SU-DHL-6 (cell line): ENCODE data around the gene RAB9A.
"Not testable (repeated sequence)": the region's sequence is repeated elsewhere in the genome, so short reads cannot be mapped to it uniquely, and the experiment has no call there.

Experiments
- H2AFZ ChIP-seq: fragments of 200-600 bp; sonication (generic); 2 replicates; pipeline ENCODE4 v1.6.1; 2014; ENCODE audit warnings: low read depth, mild to moderate bottlenecking, moderate library complexity, mixed read lengths, antibody characterized with exemption, low read length; ENCODE audit not compliant: severe bottlenecking
- H3F3A ChIP-seq: fragments of 200-600 bp; shearing (Covaris generic); 2 replicates; pipeline ENCODE4 v1.6.0; 2016; ENCODE audit warnings: antibody characterized with exemption, mild to moderate bottlenecking; ENCODE audit not compliant: insufficient read depth
- H3K27ac ChIP-seq: fragments of 200-600 bp; sonication (generic); 2 replicates; pipeline ENCODE4 v1.5.1; 2016; ENCODE audit warnings: low read depth, mild to moderate bottlenecking, low read length, moderate library complexity, mixed read lengths
- H3K27me3 ChIP-seq: fragments of 200-600 bp; sonication (generic), shearing (Covaris generic); 2 replicates; pipeline ENCODE4 v1.6.0; 2014; ENCODE audit warnings: mild to moderate bottlenecking, low read length
- H3K36me3 ChIP-seq: fragments of 200-600 bp; sonication (generic); 2 replicates; pipeline ENCODE4 v1.6.1; 2014; ENCODE audit warnings: mild to moderate bottlenecking, low read length, mixed read lengths
- H3K4me2 ChIP-seq: fragments of 300-600, 200-600 bp; shearing (Covaris generic), sonication (generic); 2 replicates; pipeline ENCODE4 v1.6.0; 2014; ENCODE audit warnings: low read length, low read depth, mild to moderate bottlenecking; ENCODE audit not compliant: poor library complexity, severe bottlenecking
- H3K4me3 ChIP-seq: fragments of 200-600 bp; sonication (generic); 2 replicates; pipeline ENCODE4 v1.5.1; 2014; ENCODE audit warnings: antibody characterized with exemption, low read length, mild to moderate bottlenecking, mixed read lengths; ENCODE audit not compliant: insufficient read depth, poor library complexity, severe bottlenecking
- H3K79me2 ChIP-seq: fragments of 200-600 bp; sonication (generic); 2 replicates; pipeline ENCODE4 v1.6.1; 2014; ENCODE audit warnings: mild to moderate bottlenecking, low read length, moderate library complexity; ENCODE audit not compliant: insufficient read depth
- H3K9ac ChIP-seq: fragments of 200-600 bp; sonication (generic); 2 replicates; pipeline ENCODE4 v1.7.0; 2014; ENCODE audit warnings: mild to moderate bottlenecking, low read length
- H3K9me2 ChIP-seq: fragments of 200-600 bp; sonication (generic); replicated peaks from 2 replicates; pipeline ENCODE4 v1.6.1; 2014; ENCODE audit warnings: low read length; ENCODE audit not compliant: insufficient read depth
- H3K9me3 ChIP-seq: fragments of 200-600 bp; sonication (generic); 2 replicates; pipeline ENCODE4 v1.6.1; 2014; ENCODE audit warnings: low read length, mixed read lengths; ENCODE audit not compliant: insufficient read depth
- H4K20me1 ChIP-seq: fragments of 200-600 bp; sonication (generic); 2 replicates; pipeline ENCODE4 v1.6.1; 2014; ENCODE audit warnings: low read depth, mild to moderate bottlenecking, antibody characterized with exemption, low read length, moderate library complexity, mixed read lengths
- EZH2phosphoT487 ChIP-seq: fragments of 200-600 bp; sonication (generic), shearing (Covaris generic); conservative IDR thresholded peaks from 2 replicates; pipeline ENCODE4 v1.6.1; 2018; ENCODE audit warnings: mild to moderate bottlenecking, antibody characterized with exemption, low read length, moderate library complexity, mixed read lengths
- TF ChIP-seq, protein P1 (sequence below): fragments of 200-600 bp; sonication (generic); IDR thresholded peaks from one replicate; pipeline ENCODE4 v1.5.1; 2017; ENCODE audit warnings: antibody characterized with exemption, mild to moderate bottlenecking, low read length, moderate library complexity; ENCODE audit not compliant: insufficient read depth, poor library complexity, severe bottlenecking

Gene RAB9A

DNA sequence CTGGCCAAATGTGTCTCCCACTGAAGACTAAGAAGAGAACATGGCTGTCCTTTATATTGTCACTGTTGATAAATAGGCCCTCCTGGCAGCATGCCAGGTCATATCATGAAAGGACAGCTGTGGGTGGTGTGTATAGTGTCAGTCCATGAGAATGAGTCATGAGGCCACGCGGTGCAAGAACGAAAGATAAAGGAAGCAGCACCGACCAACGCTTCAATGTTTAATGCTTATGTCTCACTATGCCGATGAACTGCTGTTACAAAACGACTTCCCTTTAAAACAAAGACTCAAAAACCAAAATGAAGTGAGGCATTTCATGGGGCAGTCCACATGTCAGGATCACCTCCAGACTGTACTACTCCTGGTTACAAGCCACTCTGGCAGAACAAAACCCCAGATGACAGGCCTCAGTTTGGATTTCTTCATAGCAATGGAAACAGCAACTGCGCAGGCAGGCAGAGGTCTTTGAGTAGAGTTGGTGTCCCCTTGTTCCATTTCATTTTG lies 41.2 kb upstream of the RAB9A start:
- H3K27ac ChIP-seq: no peak overlapping the region
- no peaks in the 10 kb centered on the region for H3K9me2 ChIP-seq
- TF ChIP-seq, protein P1, sequence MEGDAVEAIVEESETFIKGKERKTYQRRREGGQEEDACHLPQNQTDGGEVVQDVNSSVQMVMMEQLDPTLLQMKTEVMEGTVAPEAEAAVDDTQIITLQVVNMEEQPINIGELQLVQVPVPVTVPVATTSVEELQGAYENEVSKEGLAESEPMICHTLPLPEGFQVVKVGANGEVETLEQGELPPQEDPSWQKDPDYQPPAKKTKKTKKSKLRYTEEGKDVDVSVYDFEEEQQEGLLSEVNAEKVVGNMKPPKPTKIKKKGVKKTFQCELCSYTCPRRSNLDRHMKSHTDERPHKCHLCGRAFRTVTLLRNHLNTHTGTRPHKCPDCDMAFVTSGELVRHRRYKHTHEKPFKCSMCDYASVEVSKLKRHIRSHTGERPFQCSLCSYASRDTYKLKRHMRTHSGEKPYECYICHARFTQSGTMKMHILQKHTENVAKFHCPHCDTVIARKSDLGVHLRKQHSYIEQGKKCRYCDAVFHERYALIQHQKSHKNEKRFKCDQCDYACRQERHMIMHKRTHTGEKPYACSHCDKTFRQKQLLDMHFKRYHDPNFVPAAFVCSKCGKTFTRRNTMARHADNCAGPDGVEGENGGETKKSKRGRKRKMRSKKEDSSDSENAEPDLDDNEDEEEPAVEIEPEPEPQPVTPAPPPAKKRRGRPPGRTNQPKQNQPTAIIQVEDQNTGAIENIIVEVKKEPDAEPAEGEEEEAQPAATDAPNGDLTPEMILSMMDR: no peak
- TF ChIP-seq EZH2phosphoT487: no peak
- H3K9ac ChIP-seq: no peak overlapping the region
- H3K27me3 ChIP-seq: no peaks in the 10 kb centered on the region
- no peaks in the 10 kb centered on the region for H3K9me3 ChIP-seq
- no peaks in the 10 kb centered on the region for H3K36me3 ChIP-seq
- H2AFZ ChIP-seq: no peak overlapping the region
- no peak overlapping the region for H3K4me3 ChIP-seq
- H3K79me2 ChIP-seq: no peaks in the 10 kb centered on the region
- H4K20me1 ChIP-seq: no peaks in the 10 kb centered on the region
- H3F3A ChIP-seq: no peaks in the 10 kb centered on the region
- no peak overlapping the region for H3K4me2 ChIP-seq

DNA sequence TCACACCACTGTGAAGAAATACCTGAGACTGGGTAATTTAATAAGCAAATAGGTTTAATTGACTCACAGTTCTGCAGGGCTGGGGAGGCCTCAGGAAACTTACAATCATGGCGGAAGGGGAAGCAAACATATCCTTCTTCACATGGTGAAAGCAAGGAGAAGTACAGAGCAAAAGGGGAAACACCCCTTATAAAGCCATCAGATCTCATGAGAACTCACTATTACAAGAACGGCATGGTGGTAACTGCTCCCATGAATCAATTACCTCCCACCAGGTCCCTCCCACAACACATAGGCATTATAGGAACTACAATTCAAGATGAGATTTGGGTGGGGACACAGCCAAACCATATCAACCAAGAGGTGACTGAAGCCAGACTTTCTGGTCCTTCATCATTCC lies 40.6 kb upstream of the RAB9A start:
- H3K9ac ChIP-seq, H3F3A ChIP-seq, H3K4me2 ChIP-seq, H3K27ac ChIP-seq, H3K79me2 ChIP-seq, H2AFZ ChIP-seq, H4K20me1 ChIP-seq, H3K9me2 ChIP-seq, H3K36me3 ChIP-seq, H3K4me3 ChIP-seq, H3K27me3 ChIP-seq, H3K9me3 ChIP-seq: not testable (repeated sequence)

DNA sequence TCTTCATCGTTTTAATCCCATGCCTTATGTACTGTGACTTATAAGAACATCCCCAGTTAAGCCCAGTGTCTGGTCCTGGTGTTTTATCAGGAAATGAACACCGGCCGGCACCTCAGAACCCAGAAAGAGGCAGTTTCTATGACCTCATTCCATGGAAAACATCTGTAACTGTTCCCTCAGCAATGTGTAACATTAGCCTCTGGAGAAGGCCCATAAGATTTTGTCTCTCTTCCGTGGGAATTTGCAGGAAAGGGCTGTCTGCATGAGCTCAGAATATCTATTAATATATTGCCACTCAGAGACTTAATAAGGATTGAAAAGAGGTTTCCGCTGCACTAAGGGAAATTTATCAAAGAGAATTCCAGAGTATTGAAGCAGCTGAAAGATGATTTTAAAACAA lies 39.1 kb upstream of the RAB9A start:
- H3K9me3 ChIP-seq: no peaks in the 10 kb centered on the region
- TF ChIP-seq, protein P1: no peak
- TF ChIP-seq EZH2phosphoT487: no peak
- H3K4me2 ChIP-seq: no peak overlapping the region
- H3F3A ChIP-seq: no peaks in the 10 kb centered on the region
- no peaks in the 10 kb centered on the region for H3K9me2 ChIP-seq
- H3K4me3 ChIP-seq: no peak overlapping the region
- H3K36me3 ChIP-seq: no peaks in the 10 kb centered on the region
- H3K27ac ChIP-seq: no peak overlapping the region
- H3K27me3 ChIP-seq: no peaks in the 10 kb centered on the region
- peaks cover 13% of the 10 kb centered on the region; the same call in 1 of the 2 replicates for H3K79me2 ChIP-seq
- H2AFZ ChIP-seq: no peak overlapping the region
- no peaks in the 10 kb centered on the region for H4K20me1 ChIP-seq
- H3K9ac ChIP-seq: no peak overlapping the region

DNA sequence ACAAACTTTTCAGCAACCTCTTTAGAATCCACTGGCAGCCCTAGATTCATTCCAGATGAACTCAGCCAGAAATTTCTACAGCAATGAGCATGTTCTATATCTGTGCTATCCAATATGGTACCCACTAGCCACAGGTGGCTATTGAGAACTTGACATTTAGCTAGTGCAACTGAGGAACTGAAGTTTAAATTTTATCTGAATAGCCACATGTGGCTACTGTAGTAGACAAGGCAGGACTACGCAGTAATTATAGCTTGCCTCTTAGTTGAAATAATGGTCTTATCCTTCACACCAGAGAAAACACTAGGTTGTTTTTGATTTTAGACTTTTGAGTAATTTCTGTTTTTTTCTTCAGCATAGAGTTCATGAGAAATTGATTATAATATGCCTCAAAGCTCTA lies 38.6 kb upstream of the RAB9A start:
- peaks cover 13% of the 10 kb centered on the region; the same call in 1 of the 2 replicates for H3K79me2 ChIP-seq
- no peak overlapping the region for H3K9ac ChIP-seq
- no peak overlapping the region for H3K27ac ChIP-seq
- no peak overlapping the region for H2AFZ ChIP-seq
- no peaks in the 10 kb centered on the region for H3K9me3 ChIP-seq
- H4K20me1 ChIP-seq: no peaks in the 10 kb centered on the region
- H3K4me3 ChIP-seq: no peak overlapping the region
- H3K9me2 ChIP-seq: no peaks in the 10 kb centered on the region
- TF ChIP-seq, protein P1: no peak
- TF ChIP-seq EZH2phosphoT487: no peak
- H3K36me3 ChIP-seq: no peaks in the 10 kb centered on the region
- H3F3A ChIP-seq: no peaks in the 10 kb centered on the region
- no peak overlapping the region for H3K4me2 ChIP-seq
- H3K27me3 ChIP-seq: no peaks in the 10 kb centered on the region
